ENCODE results near the gene PNPLA8.

GRCh38 chr7:108498481-108498880 lies 27.5 kb downstream of the PNPLA8 start:
- TF ChIP-seq CTCF (conservative IDR thresholded peaks at IDR 0.05; ENCODE audit: low read length), result no peak
- TF ChIP-seq EZH2phosphoT487 (IDR thresholded peaks at IDR 0.05; ENCODE audit: borderline replicate concordance), result no peak

All from Loucy (cell line).